DND-41 (cell line): ENCODE data around the gene EFNA2.

Source experiments
- ATAC-seq: fragments of 200-7000 bp; cut with Tn5 transposase; 3 replicates; pipeline ENCODE4 v1.9.1; 2021; ENCODE audit warnings: low read depth; ENCODE audit not compliant: insufficient read depth
- DNase-seq: peaks from one replicate; pipeline ENCODE4 v3.0.0-alpha.2; 2020
- H2AFZ ChIP-seq: 2 replicates; pipeline ENCODE4 v1.6.0; 2012; ENCODE audit warnings: low read depth, low read length
- H3K27ac ChIP-seq: 2 replicates; pipeline ENCODE4 v1.5.1; 2012; ENCODE audit warnings: low read length, inconsistent platforms
- H3K27me3 ChIP-seq: fragments of 200-600 bp; sonication (generic); 2 replicates; pipeline ENCODE4 v1.6.0; 2012; ENCODE audit warnings: low read length, mild to moderate bottlenecking, inconsistent platforms; ENCODE audit not compliant: insufficient read depth, poor library complexity
- H3K36me3 ChIP-seq: 2 replicates; pipeline ENCODE4 v1.5.1; 2012; ENCODE audit warnings: low read length, inconsistent platforms; ENCODE audit not compliant: insufficient read depth
- H3K4me1 ChIP-seq: 2 replicates; pipeline ENCODE4 v1.5.1; 2012; ENCODE audit warnings: mild to moderate bottlenecking, low read length; ENCODE audit not compliant: insufficient read depth
- H3K4me2 ChIP-seq: 2 replicates; pipeline ENCODE4 v1.6.0; 2012; ENCODE audit warnings: mild to moderate bottlenecking, moderate library complexity, low read length, inconsistent platforms; ENCODE audit not compliant: insufficient read depth
- H3K4me3 ChIP-seq, 2 experiments: fragments of 200-600 bp in 1 of 2; shearing (Covaris generic) in 1 of 2; 2 replicates each; pipeline ENCODE4 v1.5.1; 2012 to 2016; ENCODE audit warnings: inconsistent platforms in 2 of 2, low read length in 2 of 2, mild to moderate bottlenecking in 2 of 2, low read depth in 1 of 2, moderate library complexity in 1 of 2
- H3K79me2 ChIP-seq: 2 replicates; pipeline ENCODE4 v1.6.0; 2012; ENCODE audit warnings: low read length, inconsistent platforms; ENCODE audit not compliant: insufficient read depth
- H3K9ac ChIP-seq: 2 replicates; pipeline ENCODE4 v1.6.0; 2012; ENCODE audit warnings: low read depth, mild to moderate bottlenecking, inconsistent platforms, low read length, moderate library complexity
- H3K9me3 ChIP-seq: 2 replicates; pipeline ENCODE4 v1.5.1; 2012; ENCODE audit warnings: low read length, moderate library complexity, mild to moderate bottlenecking, inconsistent platforms; ENCODE audit not compliant: insufficient read depth, severe bottlenecking
- H4K20me1 ChIP-seq: 2 replicates; pipeline ENCODE4 v1.6.0; 2012; ENCODE audit warnings: low read length; ENCODE audit not compliant: insufficient read depth
- CTCF ChIP-seq: IDR thresholded peaks from 2 replicates; pipeline ENCODE4 v1.5.1; 2012; ENCODE audit warnings: borderline replicate concordance, low read length, moderate library complexity, mild to moderate bottlenecking; ENCODE audit not compliant: poor library complexity, severe bottlenecking; ENCODE audit errors: extremely low read depth
- EZH2 ChIP-seq: IDR thresholded peaks from 3 replicates; pipeline ENCODE4 v1.6.1; 2012; ENCODE audit warnings: borderline replicate concordance, low read depth, mild to moderate bottlenecking, moderate library complexity, low read length, inconsistent platforms; ENCODE audit not compliant: severe bottlenecking

EFNA2 gene

GRCh38 chr19:1247748-1248138, 37.9 kb upstream of the EFNA2 start:
- peaks cover 22% of the 10 kb centered on the region; the same call in 1 of the 2 replicates for H3K36me3 ChIP-seq
- H3K79me2 ChIP-seq: peaks cover 46% of the 10 kb centered on the region

GRCh38 chr19:1248139-1248785, 37.4 kb upstream of the EFNA2 start, which contains the start of gene MIDN:
Gene MIDN, plus strand, starts transcription at chr19:1248583. Its CDS starts 1,714 bp downstream, at chr19:1250297.
- no peak for ATAC-seq
- no peak for DNase-seq
- peaks cover 43% of the 10 kb centered on the region for H3K79me2 ChIP-seq
- peak within 1 kb of the TSS; percentile 78 for H3K27ac ChIP-seq
- TF ChIP-seq CTCF (no peak), EZH2 (no peak)
- peak within 1 kb of the TSS; percentile 71 for H3K4me2 ChIP-seq
- H3K4me3 ChIP-seq: peak within 1 kb of the TSS; percentile 24 to 57; a peak in 3 of 4 replicates
- H3K9ac ChIP-seq: peak within 1 kb of the TSS; percentile 96
- no peaks in the 10 kb centered on the region for H3K9me3 ChIP-seq
- H3K36me3 ChIP-seq: peaks cover 23% of the 10 kb centered on the region; the same call in 1 of the 2 replicates
- H3K4me1 ChIP-seq: peaks cover 46% of the 10 kb centered on the region
- no peaks in the 10 kb centered on the region for H3K27me3 ChIP-seq
- peaks cover 36% of the 10 kb centered on the region for H4K20me1 ChIP-seq
- peak within 1 kb of the TSS; percentile 65 for H2AFZ ChIP-seq

More at GRCh38 chr19:1247748-1248138, 37.9 kb upstream of the EFNA2 start:
- Histone ChIP-seq H2AFZ (no peak overlapping the region), H4K20me1 (peaks cover 32% of the 10 kb centered on the region), H3K9me3 (no peaks in the 10 kb centered on the region), H3K27ac (no peak overlapping the region), H3K4me2 (no peak overlapping the region), H3K9ac (no peak overlapping the region), H3K4me3 (no peak overlapping the region), H3K27me3 (no peaks in the 10 kb centered on the region), H3K4me1 (peaks cover 46% of the 10 kb centered on the region)
- DNase-seq (no peak), ATAC-seq (no peak)
- TF ChIP-seq EZH2 (no peak), CTCF (no peak)

DNA sequence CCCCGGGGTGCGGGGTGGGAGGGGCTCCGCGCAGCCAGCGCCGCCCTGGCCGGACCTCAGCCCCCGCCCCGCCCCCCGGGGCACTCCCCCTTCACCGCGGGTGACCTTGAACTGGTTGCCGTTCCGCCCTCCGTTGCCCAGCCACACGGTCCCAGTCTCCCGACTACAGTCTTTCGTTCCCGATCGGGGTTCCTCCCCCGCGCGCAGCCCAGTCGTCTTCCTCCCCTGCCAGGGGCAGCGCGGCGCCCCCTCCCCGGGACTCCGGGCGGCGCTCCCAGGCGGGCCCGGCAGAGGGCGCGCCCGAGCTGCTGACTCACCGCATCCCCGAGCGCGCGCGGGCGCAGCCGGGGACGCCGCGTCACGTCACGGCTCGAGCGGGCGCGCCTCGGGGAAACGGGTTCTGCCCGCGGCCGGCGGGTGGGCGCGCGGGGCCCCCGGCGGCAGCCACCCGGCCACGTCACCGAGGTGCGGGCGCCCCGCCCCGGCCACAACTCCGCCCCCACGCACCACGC, 36.8 kb upstream of the EFNA2 start:
- TF ChIP-seq CTCF (peak; percentile 83), EZH2 (no peak)
- Histone ChIP-seq H3K4me3 (peak overlapping the region; percentile 24 to 57; a peak in 3 of 4 replicates), H3K27ac (peak overlapping the region; percentile 78), H4K20me1 (peaks cover 37% of the 10 kb centered on the region), H3K27me3 (no peaks in the 10 kb centered on the region), H3K4me2 (peak overlapping the region; percentile 71), H3K9ac (peak overlapping the region; percentile 96), H3K9me3 (no peaks in the 10 kb centered on the region), H3K79me2 (peaks cover 44% of the 10 kb centered on the region), H3K36me3 (peaks cover 26% of the 10 kb centered on the region), H2AFZ (peak overlapping the region; percentile 65), H3K4me1 (peaks cover 46% of the 10 kb centered on the region)
- DNase-seq (no peak), ATAC-seq (peak; percentile 0; the same call in 1 of the 3 replicates)
